ENCODE measurements around the gene MYO15B. TPM values are rescaled to one million over a fixed set of nuclear protein-coding genes. Genes with fewer than 3 reads are reported as not detected.
"Not testable (repeated sequence)": the region's sequence is repeated elsewhere in the genome, so short reads cannot be mapped to it uniquely, and the experiment has no call there.

MYO15B gene
- total and polyA plus RNA-seq, 4 donors = 84.5 to 197 (median 167) TPM

GRCh38 chr17:75591722-75592302, 4.2 kb downstream of the MYO15B start:
- DNase-seq = no peak
- Histone ChIP-seq H3K4me1 (ENCODE audit: control insufficient read depth in 5 of 5, insufficient read depth in 5 of 5, low read length in 5 of 5) (peaks cover 0 to 12% (median 0%) of the 10 kb centered on the region in 5 donors), H3K4me3 (no peak overlapping the region), H3K27ac (ENCODE audit: low read depth in 1 of 2, low read length in 1 of 2) (no peak overlapping the region), H3K9ac (ENCODE audit: insufficient read depth in 1 of 2, low read length in 2 of 2) (no peak overlapping the region), H3K27me3 (ENCODE audit: control insufficient read depth in 3 of 3, insufficient read depth in 3 of 3, low read length in 2 of 3) (no peaks in the 10 kb centered on the region), H3K36me3 (ENCODE audit: control insufficient read depth in 4 of 4, insufficient read depth in 4 of 4, low read length in 4 of 4) (peaks cover 0 to 2% (median 0%) of the 10 kb centered on the region in 4 donors), H3K9me3 (ENCODE audit: control insufficient read depth in 4 of 4, insufficient read depth in 3 of 4, low read length in 3 of 4) (no peaks in the 10 kb centered on the region)
- no peak for TF ChIP-seq CTCF (IDR thresholded peaks at IDR 0.05; ENCODE audit: control extremely low read depth, extremely low read depth)
- whole genome bisulfite sequencing, 2 donors = 94 to 95% methylated on average over 7 of the region's 7 CpGs
- no peak for ATAC-seq (ENCODE audit: insufficient read depth, low FRiP score)

GRCh38 chr17:75592348-75593020, 4.9 kb downstream of the MYO15B start:
- Histone ChIP-seq H3K9ac (ENCODE audit: insufficient read depth in 1 of 2, low read length in 2 of 2) (no peak overlapping the region), H3K9me3 (ENCODE audit: control insufficient read depth in 4 of 4, insufficient read depth in 3 of 4, low read length in 3 of 4) (no peaks in the 10 kb centered on the region), H3K4me1 (ENCODE audit: control insufficient read depth in 5 of 5, insufficient read depth in 5 of 5, low read length in 5 of 5) (peaks cover 0 to 5% (median 0%) of the 10 kb centered on the region in 5 donors), H3K27me3 (ENCODE audit: control insufficient read depth in 3 of 3, insufficient read depth in 3 of 3, low read length in 2 of 3) (no peaks in the 10 kb centered on the region), H3K4me3 (no peak overlapping the region), H3K27ac (ENCODE audit: low read depth in 1 of 2, low read length in 1 of 2) (no peak overlapping the region), H3K36me3 (ENCODE audit: control insufficient read depth in 4 of 4, insufficient read depth in 4 of 4, low read length in 4 of 4) (peaks cover 0 to 2% (median 0%) of the 10 kb centered on the region in 4 donors)
- TF ChIP-seq CTCF (IDR thresholded peaks at IDR 0.05; ENCODE audit: control extremely low read depth, extremely low read depth) = no peak
- 92 to 97% methylated on average over 17 of the region's 17 CpGs for WGBS, 2 donors
- ATAC-seq (ENCODE audit: insufficient read depth, low FRiP score) (no peak), DNase-seq (no peak)

- H3K36me3 ChIP-seq (ENCODE audit: control insufficient read depth in 4 of 4, insufficient read depth in 4 of 4, low read length in 4 of 4); DNase-seq: not testable (repeated sequence)
- WGBS, 2 donors = 86 to 90% methylated on average over 9 of the region's 9 CpGs
These were observed 5.8 kb downstream of the MYO15B start for GRCh38 chr17:75593430-75593829.

GRCh38 chr17:75594499-75595283, 7.1 kb downstream of the MYO15B start:
- Histone ChIP-seq H3K27me3 (ENCODE audit: control insufficient read depth in 3 of 3, insufficient read depth in 3 of 3, low read length in 2 of 3) (no peaks in the 10 kb centered on the region), H3K36me3 (ENCODE audit: control insufficient read depth in 4 of 4, insufficient read depth in 4 of 4, low read length in 4 of 4) (peaks cover 0 to 2% (median 0%) of the 10 kb centered on the region in 4 donors), H3K9ac (ENCODE audit: insufficient read depth in 1 of 2, low read length in 2 of 2) (no peak overlapping the region), H3K9me3 (ENCODE audit: control insufficient read depth in 4 of 4, insufficient read depth in 3 of 4, low read length in 3 of 4) (no peaks in the 10 kb centered on the region), H3K4me3 (no peak overlapping the region), H3K4me1 (ENCODE audit: control insufficient read depth in 5 of 5, insufficient read depth in 5 of 5, low read length in 5 of 5) (peaks cover 0 to 4% (median 0%) of the 10 kb centered on the region in 5 donors), H3K27ac (ENCODE audit: low read depth in 1 of 2, low read length in 1 of 2) (no peak overlapping the region)
- WGBS, 2 donors = 81 to 90% methylated on average over 28 of the region's 28 CpGs
- ATAC-seq (ENCODE audit: insufficient read depth, low FRiP score) (no peak), DNase-seq (no peak)
- TF ChIP-seq CTCF (IDR thresholded peaks at IDR 0.05; ENCODE audit: control extremely low read depth, extremely low read depth) = no peak

More at GRCh38 chr17:75593430-75593829, 5.8 kb downstream of the MYO15B start:
- not testable (repeated sequence) for H3K27me3 ChIP-seq (ENCODE audit: control insufficient read depth in 3 of 3, insufficient read depth in 3 of 3, low read length in 2 of 3); H3K4me1 ChIP-seq (ENCODE audit: control insufficient read depth in 5 of 5, insufficient read depth in 5 of 5, low read length in 5 of 5); ATAC-seq (ENCODE audit: insufficient read depth, low FRiP score); H3K9me3 ChIP-seq (ENCODE audit: control insufficient read depth in 4 of 4, insufficient read depth in 3 of 4, low read length in 3 of 4); H3K4me3 ChIP-seq; H3K27ac ChIP-seq (ENCODE audit: low read depth in 1 of 2, low read length in 1 of 2); H3K9ac ChIP-seq (ENCODE audit: insufficient read depth in 1 of 2, low read length in 2 of 2)

Measured in lung (tissue), 12 donors.